ENCODE measurements around the gene SCO2. TPM values are rescaled to one million over a fixed set of nuclear protein-coding genes. Genes with fewer than 3 reads are reported as not detected.
"Not testable (repeated sequence)": the region's sequence is repeated elsewhere in the genome, so short reads cannot be mapped to it uniquely, and the experiment has no call there.

The SCO2 gene
- total RNA-seq, 1 donor from 2014 or later, result 2.4 TPM

GRCh38 chr22:50523806-50524675 lies 1.4 kb downstream of the SCO2 start:
- intact Hi-C loops (cut with DNase I), result no loop called here
- DNase-seq (ENCODE audit: low spot score), result no peak

- DNase-seq (ENCODE audit: low spot score), result no peak
- intact Hi-C loops (cut with DNase I), result no loop called here
Observed at GRCh38 chr22:50523458-50523805, 2.0 kb downstream of the SCO2 start.

GRCh38 chr22:50522806-50523438 lies 2.5 kb downstream of the SCO2 start:
- intact Hi-C loops (cut with DNase I), result no loop called here
- no peak for DNase-seq (ENCODE audit: low spot score)

- DNase-seq (ENCODE audit: low spot score), result no peak
- intact Hi-C loops (cut with DNase I), result no loop called here
Observed at GRCh38 chr22:50522208-50522805, 3.1 kb downstream of the SCO2 start.

GRCh38 chr22:50521710-50522109 lies 3.7 kb downstream of the SCO2 start:
- no peak for DNase-seq (ENCODE audit: low spot score)
- intact Hi-C loops (cut with DNase I), result no loop called here

GRCh38 chr22:50520826-50521453 lies 4.5 kb downstream of the SCO2 start:
- no peak for DNase-seq (ENCODE audit: low spot score)
- intact Hi-C loops (cut with DNase I), result no loop called here

GRCh38 chr22:50520184-50520583 lies 5.2 kb downstream of the SCO2 start:
- intact Hi-C loops (cut with DNase I); DNase-seq (ENCODE audit: low spot score): not testable (repeated sequence)

GRCh38 chr22:50519151-50519550 lies 6.2 kb downstream of the SCO2 start:
- DNase-seq (ENCODE audit: low spot score), result no peak
- intact Hi-C loops (cut with DNase I), result no loop called here

- intact Hi-C loops (cut with DNase I), result no loop called here
- DNase-seq (ENCODE audit: low spot score), result no peak
Observed at GRCh38 chr22:50518606-50519005, 6.8 kb downstream of the SCO2 start.

- DNase-seq (ENCODE audit: low spot score), result no peak
- intact Hi-C loops (cut with DNase I), result no loop called here
Observed at GRCh38 chr22:50517495-50518260, 7.7 kb downstream of the SCO2 start.

- DNase-seq (ENCODE audit: low spot score), result no peak
- intact Hi-C loops (cut with DNase I), result no loop called here
Observed at GRCh38 chr22:50516891-50517290, 8.5 kb downstream of the SCO2 start.

GRCh38 chr22:50516068-50516467 lies 9.3 kb downstream of the SCO2 start:
- intact Hi-C loops (cut with DNase I), result no loop called here
- DNase-seq (ENCODE audit: low spot score), result no peak

- intact Hi-C loops (cut with DNase I), result no loop called here
- DNase-seq (ENCODE audit: low spot score), result no peak
Observed at GRCh38 chr22:50513175-50513574, 12.2 kb downstream of the SCO2 start.

- intact Hi-C loops (cut with DNase I), result loop anchor here (10.0 kb wide), 1 partner anchor 264 kb away; the partner anchor contains the start of gene TUBGCP6
- DNase-seq (ENCODE audit: low spot score), result no peak
Observed at GRCh38 chr22:50508897-50509296, 16.5 kb downstream of the SCO2 start.

- intact Hi-C loops (cut with DNase I), result loop anchor here (10.0 kb wide), 1 partner anchor 263 kb away; the partner anchor contains the start of gene TUBGCP6
- DNase-seq (ENCODE audit: low spot score), result peak; percentile 98
Observed at GRCh38 chr22:50507991-50508884, 17.2 kb downstream of the SCO2 start, which contains the start of gene NCAPH2. Gene NCAPH2, plus strand, starts transcription at chr22:50508224. Its CDS starts 114 bp downstream, at chr22:50508338.

GRCh38 chr22:50507421-50507990 lies 17.9 kb downstream of the SCO2 start, which contains the start of gene LMF2:
Gene LMF2, minus strand, starts transcription at chr22:50507702. Its CDS starts 27 bp downstream, at chr22:50507675.
- intact Hi-C loops (cut with DNase I), result loop anchor here (10.0 kb wide), 1 partner anchor 263 kb away; the partner anchor contains the start of gene TUBGCP6
- peak; percentile 97 for DNase-seq (ENCODE audit: low spot score)

- DNase-seq (ENCODE audit: low spot score), result no peak
- intact Hi-C loops (cut with DNase I), result loop anchor here (10.0 kb wide), 1 partner anchor 262 kb away; the partner anchor contains the start of gene TUBGCP6
Observed at GRCh38 chr22:50506611-50507420, 18.6 kb downstream of the SCO2 start.

Data from cardiac septum (tissue), 1 donor.